ENCODE data around the gene DUSP14. TPM values are rescaled to one million over a fixed set of nuclear protein-coding genes. Genes with fewer than 3 reads are reported as not detected.

The DUSP14 gene
- total and polyA plus RNA-seq, 2 experiments from 2014 or later = 36.7 to 38.7 TPM

GRCh38 chr17:37521821-37522220, 32.1 kb downstream of the DUSP14 start:
- TF ChIP-seq EZH2 (IDR thresholded peaks at IDR 0.05; ENCODE audit: low read depth, unreplicated experiment) (no peak), NANOG (IDR thresholded peaks at IDR 0.05; ENCODE audit: borderline replicate concordance) (no peak), REST (IDR thresholded peaks at IDR 0.05; ENCODE audit: unreplicated experiment) (no peak), ZNF331 (CRISPR knock-in tag; IDR thresholded peaks at IDR 0.05; ENCODE audit: low read depth) (no peak), STAT1 (IDR thresholded peaks at IDR 0.05; ENCODE audit: unreplicated experiment) (no peak)

GRCh38 chr17:37523715-37524219, 34.1 kb downstream of the DUSP14 start:
- H3K27me3 Mint-ChIP-seq (ENCODE audit: insufficient read depth, low read depth, poor library complexity) = peaks cover 2% of the 10 kb centered on the region
- H3K9me3 Mint-ChIP-seq = no peaks in the 10 kb centered on the region
- Histone ChIP-seq H3K4me2 (no peak overlapping the region), H3K79me2 (replicated peaks; ENCODE audit: insufficient read depth) (no peaks in the 10 kb centered on the region), H3K4me1 (ENCODE audit: insufficient read depth) (no peaks in the 10 kb centered on the region), H4K20me1 (replicated peaks; ENCODE audit: insufficient read depth) (no peaks in the 10 kb centered on the region), H3K27ac (ENCODE audit: low read depth) (no peak overlapping the region), H3K4me3 (no peak overlapping the region), H3F3A (replicated peaks; ENCODE audit: low read depth) (peaks cover 3% of the 10 kb centered on the region; the same call in 1 of the 2 replicates), H2AFZ (no peak overlapping the region), H3K9me2 (ENCODE audit: insufficient read depth) (no peaks in the 10 kb centered on the region), H3K27me3 (ENCODE audit: insufficient read depth) (no peaks in the 10 kb centered on the region), H3K36me3 (ENCODE audit: insufficient read depth) (0 out of 2 replicates have a peak, but pooled peaks cover 4% of the 10 kb centered on the region)
- peaks cover 17% of the 10 kb centered on the region; the same call in 2 of the 3 replicates for H3K36me3 Mint-ChIP-seq (ENCODE audit: low read depth)
- DNase-seq (ENCODE audit: low spot score) (no peak), ATAC-seq (no peak)
- H3K4me1 Mint-ChIP-seq = no peaks in the 10 kb centered on the region
- no peak overlapping the region for H3K4me3 Mint-ChIP-seq
- H3K27ac Mint-ChIP-seq = no peak overlapping the region; the same call in 1 of the 2 replicates
- TF ChIP-seq EZH2 (IDR thresholded peaks at IDR 0.05; ENCODE audit: low read depth, unreplicated experiment) (no peak), CREB1 (CRISPR knock-in tag; IDR thresholded peaks at IDR 0.05; ENCODE audit: low read depth) (no peak), REST (IDR thresholded peaks at IDR 0.05; ENCODE audit: unreplicated experiment) (no peak), NANOG (IDR thresholded peaks at IDR 0.05; ENCODE audit: borderline replicate concordance) (no peak), STAT1 (IDR thresholded peaks at IDR 0.05; ENCODE audit: unreplicated experiment) (no peak), JUNB (IDR thresholded peaks at IDR 0.05; ENCODE audit: unreplicated experiment) (no peak), ZNF114 (CRISPR knock-in tag; IDR thresholded peaks at IDR 0.05) (no peak), EZH2phosphoT487 (IDR thresholded peaks at IDR 0.05; ENCODE audit: unreplicated experiment) (no peak), POLR2AphosphoS5 (IDR thresholded peaks at IDR 0.05; ENCODE audit: low read depth) (no peak)

More at GRCh38 chr17:37521821-37522220, 32.1 kb downstream of the DUSP14 start:
- Histone ChIP-seq H3K9me2 (ENCODE audit: insufficient read depth) (no peaks in the 10 kb centered on the region), H3K27ac (ENCODE audit: low read depth) (no peak overlapping the region), H3F3A (replicated peaks; ENCODE audit: low read depth) (0 out of 2 replicates have a peak, but pooled peaks cover 3% of the 10 kb centered on the region), H3K27me3 (ENCODE audit: insufficient read depth) (no peaks in the 10 kb centered on the region), H3K4me1 (ENCODE audit: insufficient read depth) (no peaks in the 10 kb centered on the region), H3K79me2 (replicated peaks; ENCODE audit: insufficient read depth) (no peaks in the 10 kb centered on the region), H2AFZ (no peak overlapping the region), H3K36me3 (ENCODE audit: insufficient read depth) (peaks cover 7% of the 10 kb centered on the region; the same call in 1 of the 2 replicates), H3K4me2 (no peak overlapping the region), H3K4me3 (no peak overlapping the region), H4K20me1 (replicated peaks; ENCODE audit: insufficient read depth) (no peaks in the 10 kb centered on the region)
- H3K4me3 Mint-ChIP-seq = no peak overlapping the region
- H3K36me3 Mint-ChIP-seq (ENCODE audit: low read depth) = peaks cover 29% of the 10 kb centered on the region
- DNase-seq (ENCODE audit: low spot score) (no peak), ATAC-seq (no peak)
- no peaks in the 10 kb centered on the region for H3K9me3 Mint-ChIP-seq
- no peaks in the 10 kb centered on the region for H3K4me1 Mint-ChIP-seq
- H3K27ac Mint-ChIP-seq = no peak overlapping the region; the same call in 1 of the 2 replicates
- peaks cover 2% of the 10 kb centered on the region for H3K27me3 Mint-ChIP-seq (ENCODE audit: insufficient read depth, low read depth, poor library complexity)

All from GM23338 (cell line).